GM18519 (cell line): ENCODE measurements around the gene BEND5.

ENCODE experiments used
- ATAC-seq: cut with Tn5 transposase; IDR thresholded peaks from one replicate; pipeline ENCODE4 v1.9.1; 2021; ENCODE audit warnings: mild to moderate bottlenecking, moderate library complexity; ENCODE audit not compliant: unreplicated experiment, low FRiP score

Gene BEND5

GRCh38 chr1:48776393-48777218 lies at the start of gene BEND5:
TSS of gene BEND5 (minus strand) at chr1:48776891. CDS start at chr1:48776831, 60 bp downstream.
- ATAC-seq = no peak

DNA sequence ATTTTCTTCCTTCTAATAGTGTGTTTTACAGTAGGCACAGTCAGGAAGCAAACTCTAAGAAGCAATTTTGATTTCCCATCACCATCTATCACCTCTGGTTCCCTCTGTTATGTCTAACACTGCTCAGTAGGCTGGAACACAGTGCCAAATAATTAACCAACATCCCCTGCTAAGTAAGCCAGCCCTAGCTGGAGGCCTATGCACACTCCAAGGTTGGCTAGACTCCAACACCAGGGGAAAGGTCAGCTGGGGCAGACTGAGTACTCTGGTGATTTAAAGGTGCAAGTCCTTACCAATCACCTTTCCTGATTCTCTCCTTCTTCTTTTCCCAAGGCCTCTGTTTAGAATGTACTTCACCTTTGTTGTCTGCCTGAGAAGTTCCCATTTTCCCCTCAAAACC lies 46.5 kb upstream of the BEND5 start:
- ATAC-seq = no peak

- ATAC-seq = no peak
Measured at GRCh38 chr1:48820491-48820890, 43.8 kb upstream of the BEND5 start.

- ATAC-seq = peak; percentile 77
Measured at GRCh38 chr1:48817505-48818114, 40.9 kb upstream of the BEND5 start.

DNA sequence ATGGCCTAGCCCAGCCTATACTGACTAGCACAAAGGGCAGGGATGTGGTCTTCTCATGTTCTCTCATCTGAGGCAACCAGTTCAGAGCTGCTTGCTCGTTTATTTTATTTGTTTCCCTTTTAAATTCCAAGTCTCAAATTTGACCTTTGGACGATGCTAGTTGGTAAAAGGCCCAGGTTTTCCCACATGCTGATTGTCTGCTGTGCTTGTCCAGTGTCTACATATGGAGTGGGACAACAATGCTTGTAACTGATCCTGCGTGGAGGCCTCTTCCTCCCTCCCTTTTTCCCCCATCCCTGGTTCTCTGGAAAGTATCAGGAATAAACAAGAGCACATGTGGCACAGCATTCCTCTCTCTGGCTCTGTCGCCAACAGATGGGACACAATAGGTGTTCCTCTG lies 34.0 kb upstream of the BEND5 start:
- ATAC-seq = no peak

GRCh38 chr1:48808496-48808895 lies 31.8 kb upstream of the BEND5 start:
- no peak for ATAC-seq

GRCh38 chr1:48807554-48808260 lies 31.0 kb upstream of the BEND5 start:
- no peak for ATAC-seq

- no peak for ATAC-seq
Measured at GRCh38 chr1:48803474-48803873, 26.8 kb upstream of the BEND5 start.

GRCh38 chr1:48794816-48795215 lies 18.1 kb upstream of the BEND5 start:
- no peak for ATAC-seq

DNA sequence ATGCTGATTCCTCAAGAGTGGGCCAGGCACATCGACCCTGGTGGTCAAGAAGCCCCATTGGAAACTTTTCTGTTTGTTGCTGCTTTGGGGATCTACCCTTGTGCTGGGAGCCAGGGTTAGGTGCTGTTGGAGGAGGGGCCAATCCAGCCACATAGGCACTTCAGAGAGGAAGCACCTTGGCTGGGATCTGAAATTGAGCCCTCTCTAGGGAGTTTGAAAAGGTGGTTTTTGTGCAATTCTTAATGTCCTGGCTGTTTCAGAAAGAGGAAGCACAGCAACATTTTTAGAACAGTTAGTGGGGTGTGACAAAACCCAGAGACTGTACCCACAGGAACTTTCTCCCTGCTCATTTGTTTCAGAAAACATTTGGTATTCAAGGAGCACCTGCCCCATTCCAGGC lies 17.2 kb upstream of the BEND5 start:
- peak; percentile 78 for ATAC-seq

DNA sequence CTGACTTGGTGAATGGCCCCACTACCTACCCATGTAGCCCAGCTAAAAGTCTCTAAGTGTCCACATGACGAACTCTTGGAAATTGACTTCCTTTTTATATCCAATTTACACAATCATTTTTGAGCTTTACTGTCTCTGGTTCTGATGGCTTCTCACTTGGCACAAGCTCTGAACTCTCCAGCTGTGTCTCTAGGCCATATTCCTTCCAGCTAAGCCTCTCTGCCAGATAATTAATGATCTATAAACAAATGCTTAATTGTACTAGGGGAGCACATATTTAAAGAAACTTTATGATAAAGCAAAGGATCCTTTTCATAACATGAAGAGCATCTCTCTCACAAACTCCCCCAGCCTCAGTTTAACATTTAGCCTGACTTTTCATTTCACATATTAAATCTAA lies 16.3 kb upstream of the BEND5 start:
- no peak for ATAC-seq

DNA sequence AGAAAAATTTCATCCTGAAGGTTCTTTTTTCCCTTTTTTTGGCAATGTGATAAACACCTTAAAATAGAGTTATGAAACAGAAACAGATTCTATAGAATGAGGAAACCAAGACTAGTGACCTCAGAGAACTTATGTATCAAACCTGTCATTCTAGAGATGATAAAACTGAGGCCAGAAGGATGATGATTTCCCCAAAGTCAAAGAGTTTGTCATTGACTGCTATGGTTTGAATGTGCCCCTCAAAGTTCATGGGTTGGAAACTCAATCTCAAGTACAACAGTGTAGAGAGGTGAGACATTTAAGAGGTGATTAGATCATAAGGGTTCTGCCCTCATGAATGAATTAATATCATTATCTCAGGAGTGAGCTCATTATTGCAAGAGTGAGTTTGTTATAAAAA lies 13.7 kb upstream of the BEND5 start:
- ATAC-seq = peak; percentile 45

DNA sequence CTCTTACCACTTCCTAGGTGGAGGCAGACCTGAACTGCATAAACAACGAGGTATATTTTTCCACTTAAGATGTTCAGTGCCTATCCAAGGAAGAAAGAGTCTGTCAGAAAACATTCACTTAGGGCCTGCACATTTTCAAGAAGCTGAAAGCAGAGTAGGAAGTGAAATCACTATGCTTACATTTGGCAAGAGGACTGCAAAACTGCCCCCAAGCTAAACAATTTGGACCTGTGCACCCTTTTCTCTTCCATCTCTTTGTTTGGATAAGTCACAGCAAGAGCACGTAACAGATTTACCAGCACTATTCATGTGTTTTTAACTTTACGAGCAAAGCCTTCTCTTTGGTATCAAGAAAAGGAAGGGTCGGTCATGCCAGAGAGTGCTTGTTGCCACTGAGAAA lies 13.2 kb upstream of the BEND5 start:
- peak; percentile 1 for ATAC-seq

- peak; percentile 45 for ATAC-seq
Measured at GRCh38 chr1:48785869-48786268, 9.2 kb upstream of the BEND5 start.

DNA sequence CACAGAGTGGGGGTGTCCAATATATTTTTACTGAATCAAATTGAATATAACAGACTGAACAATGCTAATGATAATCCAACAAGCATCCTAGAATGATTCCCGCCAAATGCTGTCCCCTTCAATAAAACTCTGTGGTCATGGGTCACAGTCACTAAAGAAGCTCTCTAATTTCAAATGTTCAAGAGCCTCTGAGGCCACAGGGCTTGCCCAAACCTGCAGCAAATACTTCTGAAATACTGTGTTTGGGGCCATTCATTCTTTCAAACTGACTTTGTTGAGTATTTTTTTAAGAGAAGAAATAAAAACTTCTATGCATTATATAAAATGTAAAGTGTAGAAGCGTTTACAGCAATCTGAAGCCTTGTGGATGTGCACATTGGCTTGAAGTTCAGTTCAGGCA lies 7.6 kb upstream of the BEND5 start:
- no peak for ATAC-seq

DNA sequence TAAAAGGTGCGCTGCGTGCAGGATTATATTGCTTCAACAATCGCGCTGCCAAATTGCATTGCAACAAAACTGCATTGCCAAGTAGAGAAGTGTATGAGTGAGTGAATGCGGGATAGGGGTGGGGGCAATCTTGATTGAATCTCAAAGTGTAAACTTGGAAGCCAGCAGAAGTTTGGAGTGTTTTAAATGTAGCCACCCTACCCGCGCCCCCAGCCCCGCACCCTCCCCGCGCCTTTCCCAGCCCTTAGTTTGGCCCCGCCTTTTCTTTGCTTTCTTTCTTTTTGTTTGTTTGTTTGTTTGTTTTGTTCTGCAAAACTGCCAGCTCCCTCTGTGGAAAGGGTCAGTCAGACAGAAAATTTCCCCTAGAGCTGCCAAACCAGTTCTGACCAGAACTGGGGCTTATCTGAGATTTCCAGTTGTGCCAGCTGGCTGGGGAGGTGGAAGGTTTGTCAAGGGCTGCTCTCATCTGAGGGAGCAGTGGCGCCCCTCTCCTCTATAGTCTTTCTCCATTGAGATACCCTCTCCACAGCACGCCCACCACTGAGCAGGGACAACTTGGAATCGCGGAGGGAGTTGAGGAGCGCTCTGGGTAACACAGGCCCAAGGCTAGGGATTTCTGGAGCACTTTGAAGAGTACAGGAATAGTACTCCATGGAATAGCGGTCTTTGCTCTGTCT lies 666 bp upstream of the BEND5 start:
- no peak for ATAC-seq

GRCh38 chr1:48775831-48776392 lies 779 bp downstream of the BEND5 start:
- no peak for ATAC-seq

- peak; percentile 70 for ATAC-seq
Measured at GRCh38 chr1:48773133-48773532, 3.6 kb downstream of the BEND5 start.

DNA sequence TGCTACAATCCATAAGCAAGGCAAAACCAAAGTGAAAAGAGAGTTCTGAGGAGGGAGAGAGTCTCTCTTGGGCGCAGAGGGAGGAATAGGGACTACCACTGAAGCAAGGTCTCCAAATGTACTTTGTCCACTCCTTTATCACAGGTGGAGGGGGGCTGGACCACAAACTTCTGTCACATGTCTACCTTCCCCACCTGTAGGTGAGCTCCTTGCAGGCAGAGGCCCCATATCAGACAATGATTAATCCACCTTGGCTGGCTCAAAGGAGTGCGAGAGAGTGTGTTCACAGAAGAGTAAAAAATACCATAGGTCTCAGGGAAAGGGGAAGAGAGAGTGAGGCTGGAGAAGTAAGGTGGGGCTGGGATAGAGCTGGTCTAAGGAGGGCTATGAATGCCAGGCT lies 4.5 kb downstream of the BEND5 start:
- ATAC-seq = no peak

- ATAC-seq = no peak
Measured at GRCh38 chr1:48771561-48771960, 5.1 kb downstream of the BEND5 start.
